ENCODE measurements around the gene RRP1B.
"Not testable (repeated sequence)": the region's sequence is repeated elsewhere in the genome, so short reads cannot be mapped to it uniquely, and the experiment has no call there.

DNA sequence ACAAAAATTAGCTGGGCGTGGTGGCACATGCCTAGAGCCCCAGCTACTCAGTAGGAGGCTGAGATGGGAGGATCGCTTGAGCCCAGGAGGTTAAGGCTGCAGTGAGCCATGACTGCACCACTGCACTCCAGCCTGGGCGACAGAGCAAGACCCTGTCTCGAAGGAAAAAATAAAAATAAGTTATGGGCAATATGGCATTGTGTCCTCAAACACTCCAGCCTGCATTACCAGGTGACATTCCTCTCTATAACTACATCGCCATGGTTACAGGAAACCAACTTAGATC, 40.1 kb downstream of the RRP1B start:
- not testable (repeated sequence) for TF ChIP-seq POLR2A (IDR thresholded peaks at IDR 0.05; ENCODE audit: low read length); GATA1 (IDR thresholded peaks at IDR 0.05; ENCODE audit: low read depth, low read length)
